KMS-11 (cell line): ENCODE results near the gene SEBOX.

ENCODE experiments used
- H2AFZ ChIP-seq: fragments of 200-600 bp; sonication (generic); 2 replicates; pipeline ENCODE4 v1.6.1; 2016; ENCODE audit warnings: antibody characterized with exemption, mixed run types, low read depth
- H3K27ac ChIP-seq: fragments of 200-600 bp; sonication (generic); 2 replicates; pipeline ENCODE4 v1.6.1; 2016; ENCODE audit warnings: mild to moderate bottlenecking, mixed run types
- H3K27me3 ChIP-seq: fragments of 200-600 bp; sonication (generic); 2 replicates; pipeline ENCODE4 v1.6.1; 2017; ENCODE audit warnings: mild to moderate bottlenecking, low read depth, mixed run types, moderate library complexity; ENCODE audit not compliant: insufficient read depth
- H3K36me3 ChIP-seq: fragments of 200-600 bp; sonication (generic); 2 replicates; pipeline ENCODE4 v1.6.1; 2017; ENCODE audit warnings: mild to moderate bottlenecking, mixed run types; ENCODE audit not compliant: insufficient read depth
- H3K4me1 ChIP-seq: fragments of 200-600 bp; sonication (generic); 2 replicates; pipeline ENCODE4 v1.6.1; 2016; ENCODE audit warnings: mild to moderate bottlenecking, low read depth, mixed run types; ENCODE audit not compliant: poor library complexity, severe bottlenecking
- H3K4me2 ChIP-seq: fragments of 200-600 bp; sonication (generic); 2 replicates; pipeline ENCODE4 v1.7.0; 2016; ENCODE audit warnings: mild to moderate bottlenecking, mixed run types
- H3K4me3 ChIP-seq: fragments of 200-600 bp; sonication (generic); IDR thresholded peaks from 2 replicates; pipeline ENCODE4 v1.6.1; 2017; ENCODE audit warnings: low read depth, low read length, mixed read lengths; ENCODE audit not compliant: insufficient read depth
- H3K79me2 ChIP-seq: fragments of 200-600 bp; sonication (generic); 2 replicates; pipeline ENCODE4 v1.6.1; 2016; ENCODE audit warnings: low read depth, mixed run types; ENCODE audit not compliant: insufficient read depth
- H3K9ac ChIP-seq: fragments of 200-600 bp; sonication (generic); 2 replicates; pipeline ENCODE4 v1.6.1; 2016; ENCODE audit warnings: mild to moderate bottlenecking, mixed run types
- H4K20me1 ChIP-seq: fragments of 200-600 bp; sonication (generic); 2 replicates; pipeline ENCODE4 v1.6.1; 2016; ENCODE audit warnings: mild to moderate bottlenecking, mixed run types; ENCODE audit not compliant: insufficient read depth
- CTCF ChIP-seq: fragments of 200-600 bp; sonication (generic); conservative IDR thresholded peaks from 2 replicates; pipeline ENCODE4 v1.6.1; 2017; ENCODE audit warnings: low read depth, mild to moderate bottlenecking, antibody characterized with exemption, low read length, moderate library complexity, mixed read lengths

Gene SEBOX

DNA sequence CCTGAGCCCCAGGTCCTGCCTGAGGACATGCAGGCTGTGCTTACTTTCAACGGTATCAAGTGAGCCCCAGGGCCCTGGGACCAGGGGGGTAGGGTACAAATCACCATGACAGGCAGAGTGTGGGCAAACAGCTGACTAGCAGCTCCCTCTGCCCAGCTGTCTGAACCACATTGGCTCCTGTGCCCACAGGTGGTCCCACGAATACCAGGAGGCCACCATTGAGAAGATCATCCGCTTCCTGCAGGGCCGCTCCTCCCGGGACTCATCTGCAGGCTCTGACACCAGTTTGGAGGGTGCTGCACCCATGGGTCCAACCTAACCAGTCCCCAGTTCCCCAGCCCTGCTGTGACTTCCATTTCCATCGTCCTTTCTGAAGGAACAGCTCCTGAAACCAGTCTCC, 31.0 kb upstream of the SEBOX start:
- Histone ChIP-seq H3K4me1 (no peaks in the 10 kb centered on the region), H3K4me2 (no peak overlapping the region), H3K4me3 (no peak overlapping the region), H3K9ac (no peak overlapping the region), H4K20me1 (no peaks in the 10 kb centered on the region), H3K27ac (no peak overlapping the region), H3K27me3 (no peaks in the 10 kb centered on the region), H2AFZ (no peak overlapping the region), H3K79me2 (no peaks in the 10 kb centered on the region), H3K36me3 (no peaks in the 10 kb centered on the region)
- no peak for TF ChIP-seq CTCF

DNA sequence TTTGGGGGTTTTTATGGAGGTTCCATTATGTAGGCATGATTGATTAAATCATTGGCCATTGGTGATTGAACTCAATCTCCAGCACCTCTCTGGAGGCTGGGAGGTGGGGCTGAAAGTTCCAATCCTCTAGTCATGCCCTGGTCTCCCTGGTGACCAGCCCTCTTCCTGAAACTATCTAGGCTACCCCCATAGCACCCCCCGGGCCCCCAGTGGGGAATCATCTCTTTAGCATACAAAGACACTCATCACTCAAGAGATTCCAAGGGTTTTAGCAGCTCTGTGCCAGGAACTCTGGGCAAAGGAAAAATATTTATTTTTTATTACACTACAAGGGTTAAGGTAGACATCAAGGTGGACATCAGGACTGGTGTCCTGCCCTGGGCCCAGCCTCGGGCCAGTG, 30.4 kb upstream of the SEBOX start:
- Histone ChIP-seq H3K4me3 (no peak overlapping the region), H3K9ac (no peak overlapping the region), H4K20me1 (no peaks in the 10 kb centered on the region), H3K79me2 (no peaks in the 10 kb centered on the region), H3K36me3 (no peaks in the 10 kb centered on the region), H3K4me2 (no peak overlapping the region), H3K27ac (no peak overlapping the region), H3K27me3 (no peaks in the 10 kb centered on the region), H3K4me1 (no peaks in the 10 kb centered on the region), H2AFZ (no peak overlapping the region)
- no peak for TF ChIP-seq CTCF

- no peak overlapping the region for H2AFZ ChIP-seq
- no peaks in the 10 kb centered on the region for H3K79me2 ChIP-seq
- no peaks in the 10 kb centered on the region for H4K20me1 ChIP-seq
- no peak overlapping the region for H3K9ac ChIP-seq
- no peak overlapping the region for H3K4me2 ChIP-seq
- H3K4me1 ChIP-seq: no peaks in the 10 kb centered on the region
- no peak overlapping the region for H3K27ac ChIP-seq
- no peaks in the 10 kb centered on the region for H3K36me3 ChIP-seq
- H3K4me3 ChIP-seq: no peak overlapping the region
- H3K27me3 ChIP-seq: no peaks in the 10 kb centered on the region
- TF ChIP-seq CTCF: no peak
Measured at GRCh38 chr17:28394337-28395116, 29.5 kb upstream of the SEBOX start.

- no peak overlapping the region for H3K4me2 ChIP-seq
- H3K27me3 ChIP-seq: no peaks in the 10 kb centered on the region
- H3K79me2 ChIP-seq: no peaks in the 10 kb centered on the region
- H4K20me1 ChIP-seq: no peaks in the 10 kb centered on the region
- H3K36me3 ChIP-seq: no peaks in the 10 kb centered on the region
- no peak overlapping the region for H3K9ac ChIP-seq
- TF ChIP-seq CTCF: no peak
- H3K4me1 ChIP-seq: no peaks in the 10 kb centered on the region
- no peak overlapping the region for H3K27ac ChIP-seq
- H3K4me3 ChIP-seq: no peak overlapping the region
- no peak overlapping the region for H2AFZ ChIP-seq
Measured at GRCh38 chr17:28392491-28392890, 27.5 kb upstream of the SEBOX start.
